Right atrium auricular region (tissue), 2 donors: ENCODE data around the gene CPLX3. TPM values are rescaled to one million over a fixed set of nuclear protein-coding genes. Genes with fewer than 3 reads are reported as not detected.

ENCODE experiments used
- DNase-seq: peaks from one replicate; pipeline ENCODE4 v3.0.0-alpha.2; 2019; ENCODE audit warnings: low spot score
- H3K27ac ChIP-seq, 2 donors: fragments of 200-600 bp; sonication (generic); 1 replicate in 1 of 2; 2 replicates in 1 of 2; pipeline ENCODE4 v1.5.1; 2016 to 2019
- H3K27me3 ChIP-seq, 2 donors: fragments of 200-600 bp; sonication (generic); one replicate each; pipeline versions ENCODE4 v1.5.1 to v1.6.0; 2017 to 2019
- H3K36me3 ChIP-seq: fragments of 200-600 bp; sonication (generic); one replicate; pipeline ENCODE4 v1.5.1; 2016
- H3K4me1 ChIP-seq, 2 donors: fragments of 200-600 bp; sonication (generic); one replicate each; pipeline versions ENCODE4 v1.5.1 to v1.6.0; 2017 to 2019
- H3K4me3 ChIP-seq, 2 donors: fragments of 200-600 bp; sonication (generic); 1 replicate in 1 of 2; 2 replicates in 1 of 2; pipeline ENCODE4 v1.5.1; 2017 to 2019; ENCODE audit warnings: mild to moderate bottlenecking in 1 of 2, moderate library complexity in 1 of 2
- H3K9me3 ChIP-seq, 2 donors: fragments of 200-600 bp; sonication (generic); one replicate each; pipeline ENCODE4 v1.5.1; 2019
- CTCF ChIP-seq, 2 donors: fragments of 200-600 bp; sonication (generic); IDR thresholded peaks; one replicate each; pipeline ENCODE4 v1.5.1; 2019; ENCODE audit warnings: antibody characterized with exemption in 2 of 2
- total RNA-seq, 2 donors: library from RNA; depleted of rRNA; stranded (reverse); fragments of >200 nt; gene quantifications; one replicate each; pipeline ENCODE4 v1.1.0, GENCODE V29; 2016

Gene CPLX3
- total RNA-seq, 2 donors from 2014 or later, result 1.1 to 10.8 TPM

- Histone ChIP-seq H3K4me3 (no peak overlapping the region), H3K27ac (peak overlapping the region; percentile 91 to 92)
Measured at GRCh38 chr15:74788042-74788682, 38.3 kb upstream of the CPLX3 start.

DNA sequence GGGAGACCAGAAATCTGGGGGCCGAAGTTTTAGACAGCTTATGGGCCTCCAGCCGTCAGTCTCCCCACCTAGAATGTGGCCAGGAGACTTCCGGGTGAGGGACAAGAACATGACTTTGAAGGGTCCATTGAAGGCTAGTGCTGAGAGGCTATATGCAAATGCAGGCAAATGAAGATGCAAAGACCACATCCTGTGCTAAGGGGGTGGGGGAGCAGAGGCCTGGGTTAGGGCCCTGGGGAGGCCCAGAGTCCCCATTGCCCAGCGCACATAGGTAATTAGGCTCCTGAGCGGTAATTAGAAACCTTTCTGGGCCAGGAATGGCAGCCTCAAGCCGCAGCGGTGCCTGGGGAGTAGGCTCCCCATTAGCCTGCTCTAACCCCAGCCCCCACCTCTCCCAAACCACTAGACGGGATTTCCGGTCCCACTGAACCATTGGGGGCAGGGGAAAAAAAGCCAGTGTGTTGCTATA is 37.7 kb upstream of the CPLX3 start:
- H3K27ac ChIP-seq, result peak overlapping the region; percentile 91 to 92
- H3K36me3 ChIP-seq, result no peaks in the 10 kb centered on the region
- TF ChIP-seq CTCF (IDR thresholded peaks at IDR 0.05), result no peak
- H3K27me3 ChIP-seq, result no peaks in the 10 kb centered on the region
- no peaks in the 10 kb centered on the region for H3K9me3 ChIP-seq
- H3K4me3 ChIP-seq, result peak overlapping the region in 1 of 2 donors; percentile 12
- H3K4me1 ChIP-seq, result peaks cover 0 to 100% of the 10 kb centered on the region in 2 donors
- no peak for DNase-seq

More at GRCh38 chr15:74788042-74788682, 38.3 kb upstream of the CPLX3 start:
- Histone ChIP-seq H3K9me3 (no peaks in the 10 kb centered on the region), H3K4me1 (peaks cover 0 to 100% of the 10 kb centered on the region in 2 donors), H3K36me3 (no peaks in the 10 kb centered on the region), H3K27me3 (no peaks in the 10 kb centered on the region)
- DNase-seq, result no peak
- no peak for TF ChIP-seq CTCF (IDR thresholded peaks at IDR 0.05)

GRCh38 chr15:74789171-74789631 is 37.2 kb upstream of the CPLX3 start:
- H3K4me3 ChIP-seq, result peak overlapping the region in 1 of 2 donors; percentile 12

DNA sequence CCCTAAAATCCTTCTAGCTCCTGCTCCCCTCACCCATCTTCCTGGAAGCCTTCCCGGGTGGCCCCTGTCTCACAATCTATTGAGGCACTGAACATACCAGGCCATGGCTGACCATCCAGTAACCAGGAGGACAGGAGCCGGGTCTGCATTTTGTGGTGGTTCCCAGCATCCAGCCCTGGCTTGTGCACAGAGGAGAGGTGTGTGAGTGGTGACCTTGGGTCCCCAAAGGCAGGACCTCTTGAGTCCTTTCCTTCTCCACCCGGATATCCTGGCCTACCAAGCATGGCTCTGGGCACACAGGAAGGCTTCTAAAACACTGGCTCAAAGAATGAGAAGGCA is 36.7 kb upstream of the CPLX3 start:
- Histone ChIP-seq H3K36me3 (no peaks in the 10 kb centered on the region), H3K27ac (peak overlapping the region; percentile 91 to 92), H3K4me1 (peaks cover 0 to 98% of the 10 kb centered on the region in 2 donors), H3K27me3 (no peaks in the 10 kb centered on the region), H3K9me3 (no peaks in the 10 kb centered on the region), H3K4me3 (peak overlapping the region in 1 of 2 donors; percentile 12)
- DNase-seq, result no peak
- TF ChIP-seq CTCF (IDR thresholded peaks at IDR 0.05), result no peak

More at GRCh38 chr15:74789171-74789631, 37.2 kb upstream of the CPLX3 start:
- Histone ChIP-seq H3K27ac (peak overlapping the region; percentile 91 to 92), H3K9me3 (no peaks in the 10 kb centered on the region), H3K36me3 (no peaks in the 10 kb centered on the region), H3K4me1 (peaks cover 0 to 98% of the 10 kb centered on the region in 2 donors), H3K27me3 (no peaks in the 10 kb centered on the region)
- no peak for TF ChIP-seq CTCF (IDR thresholded peaks at IDR 0.05)
- no peak for DNase-seq

GRCh38 chr15:74790080-74790916 is 36.1 kb upstream of the CPLX3 start:
- no peak for TF ChIP-seq CTCF (IDR thresholded peaks at IDR 0.05)
- Histone ChIP-seq H3K4me3 (peak overlapping the region in 1 of 2 donors; percentile 2), H3K9me3 (no peaks in the 10 kb centered on the region), H3K36me3 (no peaks in the 10 kb centered on the region), H3K27ac (peak overlapping the region; percentile 91 to 92), H3K4me1 (peaks cover 0 to 96% of the 10 kb centered on the region in 2 donors), H3K27me3 (no peaks in the 10 kb centered on the region)
- peak; percentile 75 for DNase-seq
